HG03064 (cell line): ENCODE results near the gene NDUFA7.
"Not testable (repeated sequence)": the region's sequence is repeated elsewhere in the genome, so short reads cannot be mapped to it uniquely, and the experiment has no call there.

Experiments
- ATAC-seq: cut with Tn5 transposase; IDR thresholded peaks from one replicate; pipeline ENCODE4 v1.9.1; 2021; ENCODE audit warnings: low read depth; ENCODE audit not compliant: unreplicated experiment

Gene NDUFA7

DNA sequence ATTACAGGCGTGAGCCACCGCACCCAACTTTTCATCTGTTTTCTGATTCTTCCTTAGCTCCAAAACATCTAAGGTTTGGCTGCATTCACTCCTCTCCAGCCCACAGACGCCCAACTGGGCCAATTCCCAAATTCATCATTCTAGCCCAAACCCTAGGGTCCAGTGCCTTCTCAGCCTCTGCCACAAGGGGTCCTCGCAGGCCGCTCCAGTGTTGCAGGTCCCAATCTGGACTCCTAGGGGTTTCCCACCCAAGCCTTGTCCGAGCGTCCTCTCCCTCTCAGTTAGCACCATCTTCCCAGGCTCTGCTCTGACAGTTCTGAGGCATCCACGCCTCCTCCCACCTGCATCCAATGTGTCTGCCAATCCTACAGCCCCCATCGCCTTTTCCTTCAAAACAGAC, 29.8 kb downstream of the NDUFA7 start:
- not testable (repeated sequence) for ATAC-seq

DNA sequence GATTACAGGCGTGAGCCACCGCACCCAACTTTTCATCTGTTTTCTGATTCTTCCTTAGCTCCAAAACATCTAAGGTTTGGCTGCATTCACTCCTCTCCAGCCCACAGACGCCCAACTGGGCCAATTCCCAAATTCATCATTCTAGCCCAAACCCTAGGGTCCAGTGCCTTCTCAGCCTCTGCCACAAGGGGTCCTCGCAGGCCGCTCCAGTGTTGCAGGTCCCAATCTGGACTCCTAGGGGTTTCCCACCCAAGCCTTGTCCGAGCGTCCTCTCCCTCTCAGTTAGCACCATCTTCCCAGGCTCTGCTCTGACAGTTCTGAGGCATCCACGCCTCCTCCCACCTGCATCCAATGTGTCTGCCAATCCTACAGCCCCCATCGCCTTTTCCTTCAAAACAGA, 44.7 kb downstream of the NDUFA7 start:
- not testable (repeated sequence) for ATAC-seq

DNA sequence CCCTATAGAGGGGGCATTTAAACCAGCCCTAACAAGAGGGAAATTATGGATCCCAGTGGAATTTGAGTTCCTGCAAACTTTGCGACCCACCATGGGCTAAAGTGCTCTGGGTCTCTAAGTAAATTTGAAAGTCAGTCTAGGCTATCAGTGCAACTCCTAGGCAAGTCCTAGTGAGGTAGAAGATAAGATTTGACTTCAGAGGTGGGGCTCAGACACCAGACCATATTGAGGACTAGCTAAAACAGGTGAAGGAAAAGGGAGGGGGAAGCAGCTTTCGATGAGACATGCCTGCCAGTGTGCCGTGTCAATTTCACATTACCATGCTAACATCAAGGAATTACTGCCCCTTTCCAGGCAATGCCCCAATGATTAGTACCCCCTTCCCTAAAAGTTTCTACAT, 51.5 kb downstream of the NDUFA7 start:
- ATAC-seq: no peak

DNA sequence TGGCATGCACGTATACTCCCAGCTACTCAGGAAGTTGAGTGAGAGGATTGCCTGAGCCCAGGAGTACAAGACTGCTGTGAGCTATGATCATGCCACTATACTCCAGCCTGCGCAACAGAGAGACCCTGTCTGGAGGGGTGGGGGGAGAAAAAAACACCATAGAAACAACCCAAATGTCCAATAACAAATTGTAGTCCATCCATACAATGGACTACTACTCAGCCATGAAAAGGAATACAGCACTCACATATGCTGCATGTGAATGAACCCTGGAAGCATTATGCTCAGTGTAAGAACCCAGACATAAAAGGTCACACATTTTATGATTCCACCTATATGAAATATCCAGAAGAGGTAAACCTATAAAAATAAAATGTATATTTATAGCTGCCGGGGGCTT, 55.3 kb downstream of the NDUFA7 start:
- ATAC-seq: no peak

DNA sequence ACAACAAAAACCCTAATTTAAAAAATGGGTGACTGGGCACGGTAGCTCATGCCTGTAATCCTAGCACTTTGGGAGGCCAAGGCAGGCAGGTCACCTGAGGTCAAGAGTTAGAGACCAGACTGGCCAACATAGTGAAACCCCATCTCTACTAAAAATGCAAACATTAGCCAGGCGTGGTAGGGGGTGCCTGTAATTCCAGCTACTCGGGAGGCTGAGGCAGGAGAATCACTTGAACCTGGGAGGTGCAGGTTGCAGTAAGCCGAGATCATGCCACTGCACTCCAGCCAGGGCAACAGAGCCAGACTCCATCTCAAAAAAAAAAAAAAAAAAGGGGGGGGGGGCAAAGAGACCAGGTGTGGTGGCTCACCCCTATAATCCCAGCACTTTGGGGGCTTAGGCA, 56.9 kb downstream of the NDUFA7 start:
- ATAC-seq: not testable (repeated sequence)

DNA sequence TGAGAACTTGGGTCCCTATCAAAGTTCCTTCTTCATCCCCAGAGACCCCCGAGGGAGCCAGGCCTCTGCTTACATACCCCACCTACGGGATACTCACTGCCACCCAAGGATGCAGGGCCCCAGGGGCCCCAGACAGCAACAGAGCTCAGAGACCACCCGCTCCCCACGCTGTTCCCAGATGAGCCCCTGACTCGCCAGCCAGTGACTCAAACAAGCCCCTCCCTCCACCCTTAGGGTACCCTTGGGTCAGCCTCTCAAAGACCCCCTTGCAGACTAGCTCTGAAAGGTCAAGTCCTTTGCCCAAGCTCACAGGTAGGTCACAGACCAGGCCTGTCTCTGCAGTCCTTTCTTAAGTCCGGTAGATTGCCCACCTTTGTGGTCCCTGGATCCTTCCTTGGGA, 58.7 kb downstream of the NDUFA7 start:
- no peak for ATAC-seq

DNA sequence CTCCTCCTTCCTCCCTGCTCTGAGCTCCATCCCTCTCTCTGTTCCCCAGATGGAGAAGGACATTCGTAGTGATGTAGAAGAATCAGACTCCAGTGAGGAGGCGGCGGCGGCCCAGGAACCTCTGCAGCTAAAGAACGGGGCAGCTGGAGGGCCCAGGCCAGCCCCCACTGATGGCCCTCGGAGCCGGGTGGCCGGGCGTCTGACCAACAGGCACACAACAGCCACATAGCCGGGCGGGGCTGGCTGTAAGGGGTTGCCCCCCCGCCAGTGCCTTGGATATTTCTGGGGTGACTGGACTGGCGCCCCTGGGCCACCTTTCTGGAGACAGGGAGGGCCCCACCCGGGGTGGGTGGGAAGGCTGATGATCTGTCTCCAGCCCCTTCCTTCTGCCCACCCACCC, 59.3 kb downstream of the NDUFA7 start:
- ATAC-seq: no peak

DNA sequence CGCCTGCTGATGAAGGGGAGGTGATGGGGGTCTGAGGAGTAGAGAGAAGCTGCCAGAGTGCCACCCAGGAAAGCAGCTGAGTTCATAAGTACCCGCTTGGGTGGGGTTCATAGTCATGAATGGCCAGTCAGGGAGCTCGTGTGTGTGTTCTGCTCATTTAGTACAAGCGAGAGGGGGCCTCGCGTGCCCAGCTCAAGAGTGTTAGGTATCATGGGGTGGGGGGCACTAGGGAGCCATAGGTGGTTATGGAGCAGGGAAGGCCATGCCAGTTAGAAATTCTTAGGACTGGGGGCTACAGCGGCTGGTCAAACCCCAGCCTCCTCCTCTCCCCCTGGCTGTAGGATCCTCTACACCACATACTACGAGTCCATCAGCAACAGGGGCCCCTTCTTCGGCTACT, 59.8 kb downstream of the NDUFA7 start:
- no peak for ATAC-seq
